Loucy (cell line): ENCODE data around the gene PRSS56.

Source experiments
- H2AFZ ChIP-seq: fragments of 200-600 bp; sonication (generic); 2 replicates; pipeline ENCODE4 v1.6.0; 2016; ENCODE audit warnings: antibody characterized with exemption, mild to moderate bottlenecking, low read length, moderate library complexity
- H3F3A ChIP-seq: fragments of 200-600 bp; 2 replicates; pipeline ENCODE4 v1.6.0; 2016; ENCODE audit warnings: antibody characterized with exemption, low read depth, mild to moderate bottlenecking
- H3K27me3 ChIP-seq: fragments of 200-600 bp; sonication (generic); 2 replicates; pipeline ENCODE4 v1.6.1; 2014; ENCODE audit warnings: low read length, mild to moderate bottlenecking; ENCODE audit not compliant: insufficient read depth, poor library complexity, severe bottlenecking
- H3K36me3 ChIP-seq: fragments of 200-600 bp; sonication (generic); 2 replicates; pipeline ENCODE4 v1.6.1; 2016; ENCODE audit warnings: low read length; ENCODE audit not compliant: insufficient read depth
- H3K4me1 ChIP-seq: fragments of 200-600 bp; sonication (generic); 2 replicates; pipeline ENCODE4 v1.5.1; 2014; ENCODE audit warnings: low read length, mild to moderate bottlenecking; ENCODE audit not compliant: insufficient read depth, poor library complexity, severe bottlenecking
- H3K4me2 ChIP-seq: fragments of 200-600 bp; sonication (generic); 2 replicates; pipeline ENCODE4 v1.6.0; 2014; ENCODE audit warnings: antibody characterized with exemption, low read length, low read depth, mild to moderate bottlenecking; ENCODE audit not compliant: poor library complexity, severe bottlenecking
- H3K4me3 ChIP-seq: fragments of 200-600 bp; sonication (generic); 2 replicates; pipeline ENCODE4 v1.5.1; 2014; ENCODE audit warnings: low read length, mild to moderate bottlenecking, mixed read lengths; ENCODE audit not compliant: poor library complexity, severe bottlenecking
- H3K79me2 ChIP-seq: fragments of 200-600 bp; sonication (generic); 2 replicates; pipeline ENCODE4 v1.6.1; 2014; ENCODE audit warnings: low read length; ENCODE audit not compliant: insufficient read depth
- H3K9ac ChIP-seq: fragments of 200-600 bp; sonication (generic); 2 replicates; pipeline ENCODE4 v1.6.0; 2014; ENCODE audit warnings: mild to moderate bottlenecking, low read depth, low read length, moderate library complexity; ENCODE audit not compliant: poor library complexity, severe bottlenecking
- H3K9me2 ChIP-seq: fragments of 200-600 bp; sonication (generic); replicated peaks from 2 replicates; pipeline ENCODE4 v1.6.1; 2016; ENCODE audit warnings: low read depth, low read length, mixed read lengths
- H3K9me3 ChIP-seq: fragments of 200-600 bp; sonication (generic); 2 replicates; pipeline ENCODE4 v1.6.1; 2014; ENCODE audit warnings: mild to moderate bottlenecking, antibody characterized with exemption, low read length, low read depth; ENCODE audit not compliant: insufficient read depth
- H4K20me1 ChIP-seq: fragments of 200-600 bp; sonication (generic); 2 replicates; pipeline ENCODE4 v1.6.0; 2014; ENCODE audit warnings: antibody characterized with exemption, low read length, mild to moderate bottlenecking; ENCODE audit not compliant: insufficient read depth, poor library complexity, severe bottlenecking
- CTCF ChIP-seq: fragments of 200-600 bp; sonication (generic); conservative IDR thresholded peaks from 2 replicates; pipeline ENCODE4 v1.5.1; 2014; ENCODE audit warnings: mild to moderate bottlenecking, antibody characterized with exemption, low read length
- EZH2phosphoT487 ChIP-seq: fragments of 200-600 bp; IDR thresholded peaks from 2 replicates; pipeline ENCODE4 v1.6.1; 2018; ENCODE audit warnings: antibody characterized with exemption, mild to moderate bottlenecking, moderate library complexity, borderline replicate concordance

The PRSS56 gene

GRCh38 chr2:232490221-232491138 is 29.7 kb upstream of the PRSS56 start:
- Histone ChIP-seq H4K20me1 (no peaks in the 10 kb centered on the region), H3K4me2 (no peak overlapping the region), H3K4me1 (no peaks in the 10 kb centered on the region), H3K36me3 (no peaks in the 10 kb centered on the region), H3F3A (no peaks in the 10 kb centered on the region), H2AFZ (no peak overlapping the region), H3K9me2 (no peaks in the 10 kb centered on the region), H3K27me3 (peaks cover 10% of the 10 kb centered on the region), H3K4me3 (no peak overlapping the region), H3K9me3 (no peaks in the 10 kb centered on the region), H3K9ac (no peak overlapping the region), H3K79me2 (no peaks in the 10 kb centered on the region)
- TF ChIP-seq EZH2phosphoT487, result no peak
- no peak for TF ChIP-seq CTCF

- H3K4me3 ChIP-seq, result no peak overlapping the region
- H3K4me2 ChIP-seq, result no peak overlapping the region
These were observed 28.9 kb upstream of the PRSS56 start for GRCh38 chr2:232491139-232491780.

GRCh38 chr2:232492236-232492848 is 27.8 kb upstream of the PRSS56 start:
- H3K36me3 ChIP-seq, result no peaks in the 10 kb centered on the region
- no peaks in the 10 kb centered on the region for H3F3A ChIP-seq
- no peak overlapping the region for H2AFZ ChIP-seq
- no peaks in the 10 kb centered on the region for H3K4me1 ChIP-seq
- peaks cover 5% of the 10 kb centered on the region for H3K27me3 ChIP-seq
- H3K9me3 ChIP-seq, result no peaks in the 10 kb centered on the region
- H3K4me3 ChIP-seq, result no peak overlapping the region
- H3K4me2 ChIP-seq, result no peak overlapping the region
- TF ChIP-seq CTCF, result no peak
- no peak for TF ChIP-seq EZH2phosphoT487
- H3K9me2 ChIP-seq, result no peaks in the 10 kb centered on the region
- H3K9ac ChIP-seq, result no peak overlapping the region
- no peaks in the 10 kb centered on the region for H3K79me2 ChIP-seq
- no peaks in the 10 kb centered on the region for H4K20me1 ChIP-seq

More at GRCh38 chr2:232491139-232491780, 28.9 kb upstream of the PRSS56 start:
- peaks cover 10% of the 10 kb centered on the region for H3K27me3 ChIP-seq
- no peaks in the 10 kb centered on the region for H3K36me3 ChIP-seq
- H4K20me1 ChIP-seq, result no peaks in the 10 kb centered on the region
- no peaks in the 10 kb centered on the region for H3K9me2 ChIP-seq
- H3K4me1 ChIP-seq, result no peaks in the 10 kb centered on the region
- TF ChIP-seq EZH2phosphoT487, result no peak
- no peak for TF ChIP-seq CTCF
- no peaks in the 10 kb centered on the region for H3F3A ChIP-seq
- no peak overlapping the region for H3K9ac ChIP-seq
- no peak overlapping the region for H2AFZ ChIP-seq
- H3K9me3 ChIP-seq, result no peaks in the 10 kb centered on the region
- no peaks in the 10 kb centered on the region for H3K79me2 ChIP-seq
